A673 (cell line): ENCODE measurements around the gene OSBPL8.

Source experiments
- CTCF ChIP-seq: fragments of 300-800, 200-600 bp; sonication (generic); conservative IDR thresholded peaks from 2 replicates; pipeline ENCODE4 v1.5.1; 2017; ENCODE audit warnings: low read depth, mild to moderate bottlenecking, antibody characterized with exemption, low read length, moderate library complexity, mixed read lengths
- EZH2 ChIP-seq: fragments of 200-600 bp; sonication (generic); IDR thresholded peaks from 2 replicates; pipeline ENCODE4 v1.6.1; 2017; ENCODE audit warnings: borderline replicate concordance, low read depth, mild to moderate bottlenecking, mixed read lengths, antibody characterized with exemption, low read length; ENCODE audit not compliant: poor library complexity, severe bottlenecking

GRCh38 chr12:76398106-76398505, 161.5 kb downstream of the OSBPL8 start:
- no peak for TF ChIP-seq CTCF
- TF ChIP-seq EZH2 = no peak
